Thoracic aorta (tissue), 2 donors: ENCODE results near the gene DDTL. TPM values are rescaled to one million over a fixed set of nuclear protein-coding genes. Genes with fewer than 3 reads are reported as not detected.

ENCODE experiments used
- ATAC-seq: fragments of 150-250 bp; one replicate; pipeline ENCODE4 v1.8.0; 2017; ENCODE audit warnings: low read depth; ENCODE audit not compliant: insufficient number of reproducible peaks, low FRiP score
- DNase-seq: peaks from one replicate; pipeline ENCODE4 v3.0.0-alpha.2; 2020; ENCODE audit warnings: low spot score
- H3K27ac ChIP-seq, 2 donors: fragments of 200-600 bp; sonication (generic); 1 replicate in 1 of 2; 2 replicates in 1 of 2; pipeline ENCODE4 v1.5.1; 2016; ENCODE audit warnings: mild to moderate bottlenecking in 2 of 2, moderate library complexity in 2 of 2
- H3K27me3 ChIP-seq: fragments of 200-600 bp; sonication (generic); replicated peaks from 2 replicates; pipeline ENCODE4 v1.6.0; 2016; ENCODE audit warnings: mild to moderate bottlenecking; ENCODE audit not compliant: insufficient read depth
- H3K36me3 ChIP-seq: fragments of 200-600 bp; sonication (generic); one replicate; pipeline ENCODE4 v1.5.1; 2016
- H3K4me1 ChIP-seq, 2 donors: fragments of 200-600 bp; sonication (generic); 1 replicate in 1 of 2; 2 replicates in 1 of 2; pipeline versions ENCODE4 v1.5.1 to v1.6.0; 2016; ENCODE audit warnings: low read depth in 2 of 2, mild to moderate bottlenecking in 1 of 2; ENCODE audit not compliant: control insufficient read depth in 1 of 2
- H3K4me3 ChIP-seq: fragments of 200-600 bp; sonication (generic); 2 replicates; pipeline ENCODE4 v1.5.1; 2016; ENCODE audit warnings: mild to moderate bottlenecking
- H3K9me3 ChIP-seq: fragments of 200-600 bp; sonication (generic); 2 replicates; pipeline ENCODE4 v1.5.1; 2016
- total RNA-seq, 2 donors: library from RNA; depleted of rRNA; stranded (reverse); fragments of >200 nt; gene quantifications; one replicate each; pipeline versions ENCODE4 v1.1.0 to v1.2.3, GENCODE V29; 2016
- TF ChIP-seq, protein P1 (sequence below): fragments of 200-600 bp; sonication (generic); IDR thresholded peaks from one replicate; pipeline ENCODE4 v1.5.1; 2019; ENCODE audit warnings: antibody characterized with exemption

The DDTL gene
- total RNA-seq, 2 donors from 2014 or later, result 5.4 TPM; not detected in 1

DNA sequence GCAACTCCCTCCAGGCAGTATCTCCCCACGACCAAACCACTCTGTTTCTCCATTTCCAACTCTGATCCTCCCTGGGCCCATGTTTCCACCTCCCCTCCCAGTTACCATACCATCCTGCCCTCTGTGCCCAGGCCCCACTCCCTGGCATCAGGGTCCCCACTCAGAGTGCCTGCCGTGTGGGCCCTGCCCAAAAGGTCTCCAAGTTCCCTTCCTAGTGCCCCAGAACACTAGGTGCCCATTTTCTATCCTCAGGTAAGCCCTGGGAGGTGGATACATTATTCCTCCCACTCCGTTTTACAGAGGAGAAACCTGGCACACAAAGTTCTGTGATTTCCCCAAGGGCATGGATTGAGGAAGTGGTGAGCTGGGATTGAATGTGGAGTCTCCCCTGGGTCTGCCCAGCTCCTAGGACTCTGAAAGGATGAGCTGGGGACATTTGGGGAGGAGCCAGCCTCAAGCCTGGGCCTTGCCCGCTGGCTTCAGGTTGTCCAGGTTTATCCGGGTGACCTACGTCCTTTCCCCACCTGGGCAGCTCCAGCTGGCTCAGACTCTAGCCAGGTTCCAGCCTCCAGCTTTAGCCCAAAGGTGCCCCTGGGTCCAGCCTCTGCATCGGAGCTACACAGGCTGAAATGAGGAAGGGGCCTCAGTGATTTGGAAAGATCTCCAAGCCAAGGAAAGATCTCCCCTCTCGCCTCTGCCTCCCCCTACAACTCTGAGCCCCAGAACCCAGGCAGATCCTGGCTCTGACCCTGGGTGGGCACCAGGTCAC is 40.7 kb downstream of the DDTL start:
- ATAC-seq, result no peak
- TF ChIP-seq, protein P1, sequence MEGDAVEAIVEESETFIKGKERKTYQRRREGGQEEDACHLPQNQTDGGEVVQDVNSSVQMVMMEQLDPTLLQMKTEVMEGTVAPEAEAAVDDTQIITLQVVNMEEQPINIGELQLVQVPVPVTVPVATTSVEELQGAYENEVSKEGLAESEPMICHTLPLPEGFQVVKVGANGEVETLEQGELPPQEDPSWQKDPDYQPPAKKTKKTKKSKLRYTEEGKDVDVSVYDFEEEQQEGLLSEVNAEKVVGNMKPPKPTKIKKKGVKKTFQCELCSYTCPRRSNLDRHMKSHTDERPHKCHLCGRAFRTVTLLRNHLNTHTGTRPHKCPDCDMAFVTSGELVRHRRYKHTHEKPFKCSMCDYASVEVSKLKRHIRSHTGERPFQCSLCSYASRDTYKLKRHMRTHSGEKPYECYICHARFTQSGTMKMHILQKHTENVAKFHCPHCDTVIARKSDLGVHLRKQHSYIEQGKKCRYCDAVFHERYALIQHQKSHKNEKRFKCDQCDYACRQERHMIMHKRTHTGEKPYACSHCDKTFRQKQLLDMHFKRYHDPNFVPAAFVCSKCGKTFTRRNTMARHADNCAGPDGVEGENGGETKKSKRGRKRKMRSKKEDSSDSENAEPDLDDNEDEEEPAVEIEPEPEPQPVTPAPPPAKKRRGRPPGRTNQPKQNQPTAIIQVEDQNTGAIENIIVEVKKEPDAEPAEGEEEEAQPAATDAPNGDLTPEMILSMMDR, result no peak

DNA sequence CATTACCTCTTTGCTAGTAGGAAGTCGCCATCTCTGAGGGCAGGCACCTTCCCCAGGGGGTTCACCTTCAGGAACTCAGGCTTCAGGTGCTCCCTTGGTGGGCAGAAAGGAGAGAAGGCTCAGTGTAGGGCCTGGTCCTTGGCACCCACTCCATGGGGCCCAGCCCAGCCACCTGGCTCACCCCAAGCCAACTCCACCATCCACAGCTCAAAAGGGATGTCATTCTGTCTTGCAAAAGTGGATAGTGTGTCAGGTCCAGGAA is 41.3 kb downstream of the DDTL start:
- Histone ChIP-seq H3K9me3 (no peaks in the 10 kb centered on the region), H3K4me3 (no peak overlapping the region), H3K36me3 (no peaks in the 10 kb centered on the region), H3K4me1 (peaks cover 16 to 25% of the 10 kb centered on the region in 2 donors), H3K27ac (no peak overlapping the region), H3K27me3 (no peaks in the 10 kb centered on the region)
- ATAC-seq, result no peak
- TF ChIP-seq, protein P1, result no peak
- DNase-seq, result no peak

More for the DNA sequence above, 40.7 kb downstream of the DDTL start:
- Histone ChIP-seq H3K36me3 (no peaks in the 10 kb centered on the region), H3K9me3 (no peaks in the 10 kb centered on the region), H3K27me3 (no peaks in the 10 kb centered on the region), H3K4me1 (peaks cover 11 to 20% of the 10 kb centered on the region in 2 donors), H3K4me3 (no peak overlapping the region), H3K27ac (no peak overlapping the region)
- no peak for DNase-seq

DNA sequence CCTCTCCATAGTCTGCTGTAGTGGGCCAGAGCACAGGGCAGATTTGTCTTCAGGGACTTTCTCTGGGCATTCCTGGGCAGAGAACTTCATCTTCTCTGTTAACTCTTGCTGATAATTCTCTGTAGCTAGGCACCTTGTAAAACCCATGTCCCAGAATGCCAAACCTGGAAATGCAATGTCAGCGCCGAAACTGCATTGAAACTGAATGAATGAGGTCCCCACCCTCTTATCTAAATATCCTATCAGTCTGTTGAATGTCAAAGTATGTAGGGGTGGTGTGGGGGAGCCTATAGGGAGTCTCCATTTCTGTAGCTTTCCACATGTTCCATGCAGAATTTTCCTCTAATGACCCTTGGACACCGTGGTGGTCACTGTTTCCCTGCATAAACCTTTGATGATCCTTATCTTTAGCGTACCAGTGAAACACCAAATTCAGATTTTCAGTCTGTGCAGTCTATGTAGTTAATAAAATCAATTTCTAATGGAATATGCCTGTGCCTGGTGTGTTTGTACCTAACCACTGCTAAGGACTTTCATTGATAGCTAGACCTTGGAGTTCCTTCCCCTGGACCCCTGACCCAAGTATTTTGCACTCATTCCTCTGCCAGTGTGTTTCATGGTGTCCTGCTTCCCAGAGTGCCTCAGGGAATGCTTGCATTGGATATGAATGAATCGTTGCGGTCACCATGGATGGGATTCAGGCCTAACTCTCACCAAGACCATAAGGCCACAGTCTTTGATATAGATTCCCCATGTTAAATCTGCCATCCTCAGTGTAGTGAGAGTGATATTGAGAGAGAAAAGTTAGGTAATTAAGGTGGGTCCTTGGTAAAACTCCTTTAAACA is 41.9 kb downstream of the DDTL start:
- H3K9me3 ChIP-seq, result no peaks in the 10 kb centered on the region
- no peak overlapping the region for H3K27ac ChIP-seq
- TF ChIP-seq, protein P1, result no peak
- H3K27me3 ChIP-seq, result no peaks in the 10 kb centered on the region
- ATAC-seq, result no peak
- DNase-seq, result no peak
- H3K36me3 ChIP-seq, result no peaks in the 10 kb centered on the region
- H3K4me3 ChIP-seq, result no peak overlapping the region
- H3K4me1 ChIP-seq, result peaks cover 17 to 31% of the 10 kb centered on the region in 2 donors

GRCh38 chr22:24009227-24010017 is 42.7 kb downstream of the DDTL start:
- no peak for DNase-seq
- H3K36me3 ChIP-seq, result no peaks in the 10 kb centered on the region
- no peak overlapping the region for H3K27ac ChIP-seq
- no peak for ATAC-seq
- TF ChIP-seq, protein P1, result no peak
- H3K4me1 ChIP-seq, result peaks cover 17 to 33% of the 10 kb centered on the region in 2 donors
- H3K4me3 ChIP-seq, result no peak overlapping the region
- no peaks in the 10 kb centered on the region for H3K9me3 ChIP-seq
- no peaks in the 10 kb centered on the region for H3K27me3 ChIP-seq

- H3K36me3 ChIP-seq, result no peaks in the 10 kb centered on the region
- DNase-seq (no peak), ATAC-seq (no peak)
- H3K27me3 ChIP-seq, result no peaks in the 10 kb centered on the region
- no peaks in the 10 kb centered on the region for H3K9me3 ChIP-seq
- H3K27ac ChIP-seq, result no peak overlapping the region
- TF ChIP-seq, protein P1, result no peak
- peaks cover 17 to 32% of the 10 kb centered on the region in 2 donors for H3K4me1 ChIP-seq
- H3K4me3 ChIP-seq, result no peak overlapping the region
Measured at GRCh38 chr22:24010018-24010391, 43.3 kb downstream of the DDTL start.
